Germinal center (tissue), 1 donor: ENCODE data around the gene CAMTA1.

Experiments used
- DNase-seq: peaks from one replicate; pipeline ENCODE4 v3.0.0; 2012; ENCODE audit warnings: mixed read lengths, low spot score

The CAMTA1 gene

DNA sequence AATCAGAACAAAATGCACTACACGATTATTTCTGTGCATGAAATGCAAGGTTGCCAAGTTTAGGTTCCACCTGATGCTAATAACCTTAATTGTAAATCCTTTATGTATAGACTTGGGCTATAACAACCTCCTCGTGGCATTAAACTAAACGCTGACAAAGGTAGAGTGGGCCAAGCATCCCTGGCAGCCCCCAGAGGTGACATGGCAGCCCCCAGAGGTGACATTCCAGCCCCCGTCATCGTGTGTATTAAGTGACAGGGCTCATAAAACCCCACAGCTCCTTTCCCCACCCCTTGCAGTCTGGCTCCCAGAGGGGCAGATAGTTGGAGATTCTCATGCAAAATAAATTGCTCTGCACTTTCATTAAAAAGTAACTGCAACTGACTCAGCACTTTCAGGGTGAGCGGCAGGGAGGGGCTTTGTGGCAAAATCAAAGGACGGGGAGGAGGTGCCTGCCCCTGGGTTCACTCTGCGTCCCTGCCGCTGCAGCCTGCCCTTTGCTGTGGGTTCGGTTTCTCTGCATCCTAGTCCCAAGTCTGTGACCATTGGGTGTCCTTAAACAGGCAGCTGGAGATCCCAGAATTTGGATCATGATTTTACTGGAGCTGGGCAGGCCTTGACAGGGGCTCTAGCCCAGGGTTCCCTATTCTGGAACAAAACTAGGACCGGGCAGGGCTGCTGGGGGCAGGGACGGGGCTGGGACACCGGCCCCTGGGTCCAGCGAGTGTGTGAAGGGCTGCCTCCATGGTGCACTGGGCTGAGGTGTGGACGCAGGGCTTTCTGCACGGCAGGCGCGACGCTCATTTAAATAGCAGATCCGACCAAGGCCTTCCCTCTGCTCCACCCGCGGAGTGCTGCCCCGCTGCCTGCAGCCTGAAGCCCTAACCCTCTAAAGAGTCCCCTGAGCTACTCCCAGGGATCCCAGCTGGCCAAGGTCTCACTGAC lies 751.0 kb downstream of the CAMTA1 start:
- DNase-seq, result no peak

DNA sequence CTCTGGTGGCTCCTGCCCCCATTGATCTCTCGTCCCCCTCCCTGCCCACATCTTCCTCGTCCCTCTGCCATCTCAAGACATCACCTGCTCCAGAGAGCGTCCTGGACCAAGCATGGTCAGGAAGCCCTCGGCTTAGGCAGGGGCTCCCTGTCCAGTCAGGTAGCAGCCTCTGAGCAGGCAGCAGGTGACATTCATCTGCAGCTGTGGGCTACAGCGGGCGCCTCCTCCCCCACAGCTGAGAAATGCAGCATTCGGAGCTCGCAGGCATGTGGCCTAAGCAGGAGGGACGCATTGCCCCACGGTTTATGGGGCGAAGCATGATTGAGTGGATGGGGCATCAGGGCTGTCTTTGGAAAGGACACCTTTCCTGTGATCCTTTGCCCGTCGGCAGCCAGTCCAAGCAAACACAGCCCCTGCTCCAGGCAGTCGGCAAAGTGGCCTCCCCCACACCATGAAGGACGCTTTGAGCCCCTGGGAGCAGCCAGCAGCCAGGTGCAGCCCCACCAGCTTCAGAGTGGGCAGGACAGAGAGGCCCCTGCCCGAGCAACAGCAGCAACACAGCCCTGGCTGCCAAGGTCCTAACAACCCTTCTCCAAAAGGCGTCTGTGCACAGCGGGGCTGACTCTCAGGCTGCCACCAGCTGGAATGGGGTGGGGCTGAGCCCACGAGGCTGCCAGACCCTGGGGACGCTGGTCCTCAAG lies 751.8 kb downstream of the CAMTA1 start:
- no peak for DNase-seq

DNA sequence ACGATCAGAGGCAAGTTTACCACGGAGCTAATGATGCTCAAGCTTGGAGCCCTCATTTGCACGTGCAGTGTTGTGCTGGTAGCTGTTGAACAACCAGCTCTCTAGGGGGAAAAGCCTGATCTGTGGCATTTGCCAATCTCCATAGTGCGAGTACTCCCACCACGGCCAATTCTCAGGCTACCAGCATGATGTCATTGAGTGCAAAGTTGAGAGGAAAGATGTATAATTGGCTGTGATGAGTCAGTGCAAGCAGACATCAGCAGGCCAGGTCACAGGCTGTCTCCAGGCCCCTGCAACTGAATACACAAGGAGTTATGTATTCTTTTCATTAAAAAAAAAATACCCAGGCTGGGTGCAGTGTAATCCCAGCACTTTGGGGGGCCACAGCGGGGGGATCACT lies 752.8 kb downstream of the CAMTA1 start:
- DNase-seq, result no peak

GRCh38 chr1:7538849-7539768 lies 753.9 kb downstream of the CAMTA1 start:
- DNase-seq, result no peak

DNA sequence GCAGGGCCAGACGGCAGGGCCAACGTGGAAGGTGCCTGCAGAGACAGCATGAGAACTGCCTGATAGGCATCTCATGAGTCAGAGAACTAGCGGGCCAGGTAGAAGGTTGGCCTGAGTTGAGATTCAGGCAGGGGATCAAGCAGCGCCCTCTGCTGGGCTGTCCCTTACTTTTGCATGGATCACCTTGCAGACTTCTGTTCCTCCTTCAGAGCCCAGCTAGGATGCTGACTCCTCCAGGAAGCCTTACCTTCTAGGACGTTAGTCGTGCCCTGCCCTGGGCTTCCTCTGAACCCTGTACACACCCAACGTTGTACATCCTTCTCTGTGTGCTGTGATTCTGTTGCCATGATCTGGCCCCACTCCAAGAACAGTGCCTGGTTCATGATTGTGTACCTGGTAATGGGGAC lies 754.5 kb downstream of the CAMTA1 start:
- no peak for DNase-seq

GRCh38 chr1:7540816-7541215 lies 755.6 kb downstream of the CAMTA1 start:
- no peak for DNase-seq

- DNase-seq, result no peak
Measured at GRCh38 chr1:7541629-7542028, 756.4 kb downstream of the CAMTA1 start.

DNA sequence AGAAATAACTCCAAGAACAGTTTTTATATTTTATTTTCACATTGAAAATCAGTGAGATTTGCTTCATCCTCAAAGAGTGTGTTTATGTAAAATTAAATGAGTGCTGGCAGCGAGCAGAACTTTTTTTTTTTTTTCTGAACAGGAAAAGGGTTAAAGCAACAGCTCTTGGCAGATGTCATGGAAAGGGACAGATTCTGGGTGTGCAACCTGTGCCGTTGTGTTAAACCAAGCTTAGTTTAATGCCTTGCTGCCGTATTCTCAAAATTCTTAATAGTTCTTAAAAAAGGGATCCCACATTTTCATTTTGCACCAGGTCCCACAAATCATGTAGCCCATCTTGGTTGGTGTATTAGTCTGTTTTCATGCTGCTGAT lies 758.5 kb downstream of the CAMTA1 start:
- DNase-seq, result no peak

DNA sequence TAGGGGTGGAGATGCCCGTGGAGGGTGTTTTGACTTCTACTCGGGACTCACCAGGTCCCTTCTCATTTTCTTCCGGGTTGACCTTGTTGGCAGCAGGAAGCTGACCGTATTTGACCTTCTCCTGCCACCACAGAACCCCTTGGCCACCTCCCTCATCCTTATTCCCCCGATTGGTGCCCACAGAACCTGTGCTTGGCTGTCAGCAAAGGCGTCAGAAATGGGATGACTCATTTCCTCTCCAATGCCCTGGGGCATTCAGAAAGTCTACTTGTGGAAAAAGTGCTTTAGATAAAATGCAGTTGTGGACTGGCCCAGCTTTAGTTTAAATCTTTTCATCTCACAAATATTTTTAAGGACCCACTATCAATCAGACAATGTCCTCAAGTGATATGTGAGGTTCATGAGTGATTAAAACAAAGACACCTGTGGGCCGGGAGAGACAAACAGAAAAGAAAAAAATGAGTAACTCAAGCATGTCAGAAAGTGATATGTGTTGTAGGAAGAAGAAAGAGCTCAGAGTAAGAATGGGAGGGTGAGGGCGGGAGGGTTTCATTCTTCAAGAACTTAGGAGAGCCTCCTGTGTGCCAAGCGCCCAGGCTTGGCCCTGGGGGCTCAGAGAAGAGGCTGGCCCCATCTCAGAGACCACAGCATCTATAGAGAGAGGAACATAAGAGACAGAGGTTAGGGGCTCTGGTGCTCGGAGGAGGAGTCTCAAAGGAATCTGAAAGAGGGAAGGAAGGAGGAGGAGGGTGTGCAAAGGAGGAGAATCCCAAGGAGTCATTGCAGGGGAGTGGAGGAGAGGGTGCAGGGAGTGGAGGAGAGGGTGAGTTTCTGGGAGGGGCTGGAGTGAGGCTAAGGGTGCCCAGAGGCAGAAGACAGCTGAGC lies 764.3 kb downstream of the CAMTA1 start:
- DNase-seq, result no peak

DNA sequence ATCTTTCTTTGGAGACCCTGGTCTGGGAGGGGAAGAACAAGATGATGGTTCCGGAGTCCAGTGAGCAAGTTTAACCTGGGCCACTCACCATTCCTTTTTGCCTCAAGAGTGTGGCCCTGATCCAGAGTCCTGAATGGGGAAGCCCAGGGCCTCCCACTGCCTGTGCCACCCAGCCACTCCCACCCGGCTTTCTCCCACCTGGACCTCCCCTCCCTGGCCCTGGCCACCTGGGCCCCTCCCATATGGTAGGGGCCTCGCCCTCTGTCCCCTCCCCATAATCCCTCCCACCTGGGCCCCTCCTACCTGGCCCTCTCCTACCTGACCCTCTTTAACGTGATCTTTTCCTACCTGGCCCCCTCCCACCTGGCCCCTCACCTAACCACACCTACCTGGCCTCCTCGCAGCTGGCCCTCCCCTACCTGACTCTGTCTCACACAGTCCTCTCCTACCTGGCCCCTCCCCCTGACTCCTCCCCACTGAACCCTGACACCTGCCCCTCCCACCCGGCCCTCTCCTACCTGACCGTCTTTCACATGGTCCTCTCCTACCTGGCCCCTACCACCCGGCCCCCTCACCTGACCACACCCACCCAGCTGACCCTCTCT lies 765.1 kb downstream of the CAMTA1 start:
- DNase-seq, result no peak

- DNase-seq, result no peak
Measured at GRCh38 chr1:7550981-7551380, 765.7 kb downstream of the CAMTA1 start.

- DNase-seq, result no peak
Measured at GRCh38 chr1:7551442-7551841, 766.2 kb downstream of the CAMTA1 start.

DNA sequence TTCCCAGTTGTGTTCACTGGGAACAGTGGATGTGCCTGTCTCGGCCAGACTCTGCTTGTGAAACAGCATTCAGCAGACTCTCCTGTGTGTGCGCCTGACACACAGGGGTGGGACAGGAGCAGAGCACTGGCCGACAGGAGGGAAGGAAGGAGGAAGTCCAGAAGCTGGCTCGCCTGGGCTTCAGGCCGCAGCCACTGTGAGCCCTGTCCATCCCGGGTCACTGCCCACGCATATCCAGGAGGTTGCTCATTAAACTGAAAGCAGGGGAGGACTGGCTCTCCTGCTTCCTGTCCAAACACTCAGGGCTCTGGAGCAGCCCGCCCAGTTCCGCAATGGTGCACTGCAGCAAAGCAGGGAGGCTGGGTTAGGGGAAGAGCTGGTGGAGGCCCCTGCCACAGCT lies 767.1 kb downstream of the CAMTA1 start:
- no peak for DNase-seq

GRCh38 chr1:7553042-7553690 lies 767.9 kb downstream of the CAMTA1 start:
- no peak for DNase-seq

- no peak for DNase-seq
Measured at GRCh38 chr1:7554385-7555235, 769.4 kb downstream of the CAMTA1 start.

DNA sequence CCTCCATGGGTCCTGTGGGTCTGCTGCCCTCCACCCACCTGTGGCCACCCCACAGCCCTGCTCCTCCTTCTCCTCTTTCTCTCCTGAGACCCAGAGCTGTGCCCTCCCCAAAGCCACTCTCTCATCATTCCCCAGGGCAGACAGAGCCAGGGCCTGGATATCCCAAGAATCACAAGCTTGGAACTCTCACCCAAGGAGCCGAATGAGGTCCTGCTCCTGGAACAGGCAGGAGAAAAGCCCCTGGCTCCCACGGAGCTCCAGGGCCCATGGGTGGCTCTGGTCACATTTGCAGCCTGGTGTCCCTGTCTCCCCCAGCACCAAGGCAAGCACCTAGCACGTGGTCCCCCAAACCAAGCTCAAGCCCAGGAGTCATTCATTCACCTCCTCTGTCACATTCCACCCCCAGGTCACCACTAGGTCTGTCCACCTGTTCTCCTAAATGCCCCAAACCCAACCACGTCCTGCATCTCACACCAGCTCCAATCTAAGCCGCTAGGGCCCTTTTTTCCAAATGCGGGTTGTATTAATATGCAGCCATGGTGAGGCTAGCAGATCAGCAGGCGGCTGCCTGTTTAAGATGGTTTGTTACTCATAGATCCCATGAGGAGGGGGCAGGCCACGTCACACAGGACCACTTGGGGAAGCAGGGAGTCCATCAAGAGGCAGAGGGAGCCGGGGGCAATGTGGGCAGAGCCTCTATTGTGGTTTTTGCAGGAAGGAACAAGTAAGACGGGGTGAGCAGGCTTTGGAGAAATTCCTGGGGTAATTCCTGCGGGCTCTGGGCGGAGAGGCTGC lies 770.3 kb downstream of the CAMTA1 start:
- DNase-seq, result no peak

DNA sequence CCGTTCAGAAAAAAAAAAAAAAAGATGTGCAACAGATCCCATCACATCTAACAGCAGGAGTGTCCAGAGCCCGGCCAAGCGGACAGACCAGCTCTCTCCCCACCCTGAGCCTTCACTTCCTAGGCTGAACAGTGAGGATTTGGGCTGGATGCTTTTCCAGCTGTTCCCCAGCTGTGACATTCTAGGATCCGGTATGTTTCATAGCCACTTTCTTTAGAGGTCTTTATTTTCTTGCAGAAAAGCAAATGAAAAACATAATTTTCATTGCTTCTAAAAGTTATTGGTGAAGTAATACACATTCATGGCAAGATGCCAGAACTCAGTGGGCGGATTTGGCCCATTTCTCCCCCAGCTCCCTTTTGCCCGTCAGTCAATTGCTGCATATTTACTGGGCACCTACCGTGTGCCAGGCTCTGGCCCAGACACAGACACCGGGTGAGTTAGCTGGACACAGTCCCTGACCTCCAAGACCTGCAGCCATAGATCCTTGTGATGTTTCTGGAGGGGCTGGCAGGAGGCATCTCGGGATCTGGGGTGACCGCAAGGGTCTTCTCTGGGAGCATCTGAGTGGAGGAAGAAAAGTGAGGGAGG lies 772.1 kb downstream of the CAMTA1 start:
- no peak for DNase-seq

DNA sequence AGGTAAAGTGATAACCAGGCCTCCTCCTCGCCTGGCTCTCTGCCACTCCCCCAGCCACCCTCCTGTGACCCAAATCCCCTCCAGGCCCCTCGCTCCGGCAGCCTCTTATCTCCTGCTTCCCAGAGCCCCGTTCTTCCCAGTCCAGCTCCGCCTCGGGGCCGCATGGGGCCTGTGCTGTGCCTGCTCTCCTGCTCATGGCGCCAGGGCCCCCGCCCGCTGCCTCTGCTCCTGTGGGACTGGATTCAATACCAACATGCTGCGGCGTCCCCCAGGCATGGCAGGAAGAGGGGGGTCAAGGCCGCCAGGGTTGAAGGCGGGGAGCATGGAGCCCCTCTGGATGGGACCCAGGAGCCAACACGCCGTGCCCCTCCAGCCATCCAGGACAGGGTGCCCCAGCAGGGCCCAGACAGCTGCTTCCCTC lies 772.8 kb downstream of the CAMTA1 start:
- DNase-seq, result no peak
